GM21528 (cell line): ENCODE data around the gene PRKCE.

Experiments
- ATAC-seq: cut with Tn5 transposase; IDR thresholded peaks from one replicate; pipeline ENCODE4 v1.9.1; 2021; ENCODE audit warnings: mild to moderate bottlenecking, moderate library complexity; ENCODE audit not compliant: unreplicated experiment, low FRiP score

Gene PRKCE

GRCh38 chr2:45773909-45774308, 122.4 kb downstream of the PRKCE start:
- ATAC-seq = no peak

- no peak for ATAC-seq
These were observed 123.3 kb downstream of the PRKCE start for GRCh38 chr2:45774688-45775244.

- no peak for ATAC-seq
These were observed 124.9 kb downstream of the PRKCE start for GRCh38 chr2:45776160-45776955.

GRCh38 chr2:45777996-45778719, 126.7 kb downstream of the PRKCE start:
- ATAC-seq = no peak

GRCh38 chr2:45778720-45779171, 127.3 kb downstream of the PRKCE start:
- no peak for ATAC-seq

GRCh38 chr2:45780541-45781463, 129.3 kb downstream of the PRKCE start:
- ATAC-seq = no peak

GRCh38 chr2:45781464-45781811, 130.0 kb downstream of the PRKCE start:
- no peak for ATAC-seq

- ATAC-seq = no peak
These were observed 131.0 kb downstream of the PRKCE start for GRCh38 chr2:45782436-45782835.

GRCh38 chr2:45782986-45783385, 131.5 kb downstream of the PRKCE start:
- ATAC-seq = no peak

- no peak for ATAC-seq
These were observed 134.8 kb downstream of the PRKCE start for GRCh38 chr2:45786030-45786835.

- ATAC-seq = no peak
These were observed 135.4 kb downstream of the PRKCE start for GRCh38 chr2:45786836-45787357.

GRCh38 chr2:45788401-45788800, 136.9 kb downstream of the PRKCE start:
- ATAC-seq = no peak

- ATAC-seq = no peak
These were observed 137.8 kb downstream of the PRKCE start for GRCh38 chr2:45789317-45789716.

- no peak for ATAC-seq
These were observed 138.7 kb downstream of the PRKCE start for GRCh38 chr2:45789961-45790723.

- ATAC-seq = no peak
These were observed 142.0 kb downstream of the PRKCE start for GRCh38 chr2:45793305-45793962.

GRCh38 chr2:45794134-45794617, 142.7 kb downstream of the PRKCE start:
- no peak for ATAC-seq

GRCh38 chr2:45796500-45796899, 145.0 kb downstream of the PRKCE start:
- ATAC-seq = no peak
